Hepatocyte (in vitro differentiated cells): ENCODE results near the gene PAX3. TPM values are rescaled to one million over a fixed set of nuclear protein-coding genes. Genes with fewer than 3 reads are reported as not detected.
A peak's percentile ranks its signal among the peaks of the same experiment; 100 is the strongest.

Experiments used
- DNase-seq: peaks from one replicate; pipeline ENCODE4 v3.0.0-alpha.2; 2016; ENCODE audit warnings: low spot score
- H2AFZ ChIP-seq: fragments of 200-600 bp; sonication (generic); 2 replicates; pipeline ENCODE4 v1.6.0; 2016; ENCODE audit warnings: antibody characterized with exemption, mild to moderate bottlenecking
- H3K27ac ChIP-seq: fragments of 200-600 bp; sonication (generic); 2 replicates; pipeline ENCODE4 v1.5.1; 2016; ENCODE audit warnings: mild to moderate bottlenecking
- H3K27me3 ChIP-seq: fragments of 200-600 bp; sonication (generic); 2 replicates; pipeline ENCODE4 v1.6.1; 2016
- H3K36me3 ChIP-seq: fragments of 200-600 bp; sonication (generic); replicated peaks from 2 replicates; pipeline ENCODE4 v1.5.1; 2016; ENCODE audit warnings: low read depth; ENCODE audit not compliant: insufficient read depth
- H3K4me1 ChIP-seq: fragments of 200-600 bp; sonication (generic); 2 replicates; pipeline ENCODE4 v1.5.1; 2016; ENCODE audit warnings: mild to moderate bottlenecking, moderate library complexity; ENCODE audit not compliant: insufficient read depth
- H3K4me2 ChIP-seq: fragments of 200-600 bp; sonication (generic); 2 replicates; pipeline ENCODE4 v1.6.0; 2016
- H3K4me3 ChIP-seq: fragments of 200-600 bp; sonication (generic); 2 replicates; pipeline ENCODE4 v1.5.1; 2016; ENCODE audit warnings: mild to moderate bottlenecking
- H3K79me2 ChIP-seq: fragments of 200-600 bp; sonication (generic); 2 replicates; pipeline ENCODE4 v1.6.0; 2017; ENCODE audit warnings: mild to moderate bottlenecking
- H3K9me2 ChIP-seq: fragments of 200-600 bp; sonication (generic); replicated peaks from 2 replicates; pipeline ENCODE4 v1.6.0; 2017; ENCODE audit warnings: mild to moderate bottlenecking; ENCODE audit not compliant: insufficient read depth
- H3K9me3 ChIP-seq: fragments of 200-600 bp; sonication (generic); 2 replicates; pipeline ENCODE4 v1.5.1; 2016; ENCODE audit warnings: low read depth, mild to moderate bottlenecking
- H4K20me1 ChIP-seq: fragments of 200-600 bp; sonication (generic); 2 replicates; pipeline ENCODE4 v1.6.0; 2016; ENCODE audit warnings: mild to moderate bottlenecking; ENCODE audit not compliant: insufficient read depth, poor library complexity, severe bottlenecking
- CTCF ChIP-seq: fragments of 200-600 bp; sonication (generic); IDR thresholded peaks from 2 replicates; pipeline ENCODE4 v1.5.1; 2016; ENCODE audit warnings: antibody characterized with exemption, mild to moderate bottlenecking; ENCODE audit not compliant: poor library complexity
- EZH2 ChIP-seq: fragments of 200-600 bp; sonication (generic); IDR thresholded peaks from 2 replicates; pipeline ENCODE4 v1.6.1; 2016; ENCODE audit warnings: antibody characterized with exemption, mild to moderate bottlenecking, borderline replicate concordance
- EZH2phosphoT487 ChIP-seq: fragments of 200-600 bp; sonication (generic); IDR thresholded peaks from one replicate; pipeline ENCODE4 v1.6.1; 2018; ENCODE audit warnings: antibody characterized with exemption, mild to moderate bottlenecking, low read depth, moderate library complexity; ENCODE audit not compliant: unreplicated experiment, severe bottlenecking
- WGBS: methylation state at CpG from one replicate; pipeline ENCODE4 v1.1.6; 2016; ENCODE audit warnings: low lambda C conversion rate; ENCODE audit errors: missing lambda C conversion rate; 5-methylcytosine and 5-hydroxymethylcytosine counted together
- polyA plus RNA-seq: library from polyadenylated mRNA; unstranded; fragments of >200 nt; fragmentation: Nextera tagmentation; extraction: Ambion mirVana; gene quantifications from 2 replicates; pipeline ENCODE4 v1.2.1, GENCODE V29; 2016
- total RNA-seq: library from RNA; depleted of rRNA; stranded (reverse); fragments of >200 nt; gene quantifications from 2 replicates; pipeline ENCODE4 v1.2.3, GENCODE V29; 2014

The PAX3 gene
- total and polyA plus RNA-seq, 2 experiments from 2014 or later: not detected

- H3K9me3 ChIP-seq: no peaks in the 10 kb centered on the region
- no peaks in the 10 kb centered on the region for H3K36me3 ChIP-seq
- no peak overlapping the region for H3K27ac ChIP-seq
- H3K9me2 ChIP-seq: no peaks in the 10 kb centered on the region
- H3K4me3 ChIP-seq: peak overlapping the region; percentile 39
- H4K20me1 ChIP-seq: peaks cover 3% of the 10 kb centered on the region
- peak overlapping the region; percentile 31 for H2AFZ ChIP-seq
- no peak for DNase-seq
- 4% methylated on average over 39 of the region's 39 CpGs for WGBS
- H3K79me2 ChIP-seq: no peaks in the 10 kb centered on the region
- TF ChIP-seq CTCF (no peak), EZH2phosphoT487 (peak; percentile 60), EZH2 (peak; percentile 43)
- peaks cover 16% of the 10 kb centered on the region for H3K4me1 ChIP-seq
- peaks cover 100% of the 10 kb centered on the region for H3K27me3 ChIP-seq
- peak overlapping the region; percentile 97 for H3K4me2 ChIP-seq
Measured at GRCh38 chr2:222304737-222305515, 6.1 kb upstream of the PAX3 start.

- WGBS: 4% methylated on average over 38 of the region's 38 CpGs
- DNase-seq: no peak
- Histone ChIP-seq H3K9me2 (no peaks in the 10 kb centered on the region), H4K20me1 (peaks cover 3% of the 10 kb centered on the region), H3K27me3 (peaks cover 100% of the 10 kb centered on the region), H3K9me3 (no peaks in the 10 kb centered on the region), H3K79me2 (no peaks in the 10 kb centered on the region), H3K36me3 (no peaks in the 10 kb centered on the region), H3K4me1 (peaks cover 16% of the 10 kb centered on the region), H3K27ac (no peak overlapping the region), H2AFZ (peak overlapping the region; percentile 31), H3K4me3 (no peak overlapping the region), H3K4me2 (no peak overlapping the region)
- TF ChIP-seq EZH2phosphoT487 (no peak), EZH2 (peak; percentile 23), CTCF (no peak)
Measured at GRCh38 chr2:222303828-222304736, 5.3 kb upstream of the PAX3 start.

GRCh38 chr2:222303045-222303827, 4.4 kb upstream of the PAX3 start:
- TF ChIP-seq CTCF (no peak), EZH2phosphoT487 (peak; percentile 74)

More at GRCh38 chr2:222303045-222303827, 4.4 kb upstream of the PAX3 start:
- Histone ChIP-seq H3K27ac (no peak overlapping the region), H2AFZ (no peak overlapping the region), H3K4me2 (no peak overlapping the region), H3K9me2 (no peaks in the 10 kb centered on the region), H3K79me2 (no peaks in the 10 kb centered on the region), H3K27me3 (peaks cover 100% of the 10 kb centered on the region), H3K36me3 (no peaks in the 10 kb centered on the region), H3K4me3 (no peak overlapping the region), H3K4me1 (peaks cover 21% of the 10 kb centered on the region), H3K9me3 (no peaks in the 10 kb centered on the region), H4K20me1 (peaks cover 3% of the 10 kb centered on the region)
- DNase-seq: no peak
- WGBS: 9% methylated on average over 24 of the region's 24 CpGs
